HG02759 (cell line): ENCODE data around the gene SRPK2.

Experiments
- ATAC-seq: cut with Tn5 transposase; IDR thresholded peaks from one replicate; pipeline ENCODE4 v1.9.1; 2021; ENCODE audit warnings: mild to moderate bottlenecking, moderate library complexity; ENCODE audit not compliant: unreplicated experiment

SRPK2 gene

GRCh38 chr7:105151152-105151551 lies 237.6 kb downstream of the SRPK2 start:
- ATAC-seq = no peak

- ATAC-seq = no peak
Observed at GRCh38 chr7:105149827-105150226, 238.9 kb downstream of the SRPK2 start.

- ATAC-seq = no peak
Observed at GRCh38 chr7:105141068-105141467, 247.7 kb downstream of the SRPK2 start.

- ATAC-seq = no peak
Observed at GRCh38 chr7:105139381-105139780, 249.3 kb downstream of the SRPK2 start.

- ATAC-seq = no peak
Observed at GRCh38 chr7:105137898-105138297, 250.8 kb downstream of the SRPK2 start.

- ATAC-seq = no peak
Observed at GRCh38 chr7:105136221-105136620, 252.5 kb downstream of the SRPK2 start.

- no peak for ATAC-seq
Observed at GRCh38 chr7:105133986-105134655, 254.6 kb downstream of the SRPK2 start.

- ATAC-seq = no peak
Observed at GRCh38 chr7:105133358-105133757, 255.4 kb downstream of the SRPK2 start.

- ATAC-seq = no peak
Observed at GRCh38 chr7:105132835-105133234, 255.9 kb downstream of the SRPK2 start.

GRCh38 chr7:105132335-105132734 lies 256.4 kb downstream of the SRPK2 start:
- no peak for ATAC-seq

- ATAC-seq = no peak
Observed at GRCh38 chr7:105131890-105132289, 256.8 kb downstream of the SRPK2 start.

GRCh38 chr7:105131033-105131656 lies 257.6 kb downstream of the SRPK2 start:
- ATAC-seq = peak; percentile 80

- ATAC-seq = no peak
Observed at GRCh38 chr7:105130580-105130979, 258.1 kb downstream of the SRPK2 start.

- no peak for ATAC-seq
Observed at GRCh38 chr7:105130048-105130447, 258.7 kb downstream of the SRPK2 start.

GRCh38 chr7:105127179-105127578 lies 261.5 kb downstream of the SRPK2 start:
- ATAC-seq = no peak

GRCh38 chr7:105126436-105126975 lies 262.2 kb downstream of the SRPK2 start:
- no peak for ATAC-seq

- no peak for ATAC-seq
Observed at GRCh38 chr7:105125745-105126144, 263.0 kb downstream of the SRPK2 start.

- ATAC-seq = no peak
Observed at GRCh38 chr7:105122619-105123018, 266.1 kb downstream of the SRPK2 start.

- peak; percentile 54 for ATAC-seq
Observed at GRCh38 chr7:105118612-105119600, 269.8 kb downstream of the SRPK2 start.

GRCh38 chr7:105112440-105113418 lies 276.0 kb downstream of the SRPK2 start:
- no peak for ATAC-seq
